ENCODE data around the gene PDE4D.

GRCh38 chr5:59174248-59174844, 719.2 kb downstream of the PDE4D start:
- TF ChIP-seq POLR2A (IDR thresholded peaks at IDR 0.05) (no peak), CTCF (IDR thresholded peaks at IDR 0.05) (peak; percentile 60 to 81 (median 76))

Data from right lobe of liver (tissue), 4 donors.